HFF-Myc (cell line): ENCODE data around the gene CCDC171.

ENCODE experiments used
- DNase-seq: peaks from one replicate; pipeline ENCODE4 v3.0.0-alpha.2; 2011; ENCODE audit warnings: low read depth; ENCODE audit errors: extremely low read depth
- H3K4me3 ChIP-seq: replicated peaks from 2 replicates; pipeline ENCODE4 v1.5.1; 2011; ENCODE audit warnings: low read depth, mild to moderate bottlenecking, control low read depth, low read length
- CTCF ChIP-seq: IDR thresholded peaks from 2 replicates; pipeline ENCODE4 v1.5.1; 2012; ENCODE audit warnings: mild to moderate bottlenecking, low read depth, low read length, control low read depth; ENCODE audit errors: missing control alignments

Gene CCDC171

GRCh38 chr9:15834541-15834940 is 281.7 kb downstream of the CCDC171 start:
- TF ChIP-seq CTCF = no peak
- no peak overlapping the region for H3K4me3 ChIP-seq
- DNase-seq = peak; percentile 12

- peak; percentile 38 for DNase-seq
- no peak overlapping the region for H3K4me3 ChIP-seq
- peak; percentile 61 for TF ChIP-seq CTCF
Measured at GRCh38 chr9:15837079-15837679, 284.3 kb downstream of the CCDC171 start.

GRCh38 chr9:15842051-15842450 is 289.2 kb downstream of the CCDC171 start:
- no peak for TF ChIP-seq CTCF
- DNase-seq = no peak

GRCh38 chr9:15843316-15843715 is 290.5 kb downstream of the CCDC171 start:
- no peak overlapping the region for H3K4me3 ChIP-seq
- no peak for TF ChIP-seq CTCF
- no peak for DNase-seq

More at GRCh38 chr9:15842051-15842450, 289.2 kb downstream of the CCDC171 start:
- no peak overlapping the region for H3K4me3 ChIP-seq

DNA sequence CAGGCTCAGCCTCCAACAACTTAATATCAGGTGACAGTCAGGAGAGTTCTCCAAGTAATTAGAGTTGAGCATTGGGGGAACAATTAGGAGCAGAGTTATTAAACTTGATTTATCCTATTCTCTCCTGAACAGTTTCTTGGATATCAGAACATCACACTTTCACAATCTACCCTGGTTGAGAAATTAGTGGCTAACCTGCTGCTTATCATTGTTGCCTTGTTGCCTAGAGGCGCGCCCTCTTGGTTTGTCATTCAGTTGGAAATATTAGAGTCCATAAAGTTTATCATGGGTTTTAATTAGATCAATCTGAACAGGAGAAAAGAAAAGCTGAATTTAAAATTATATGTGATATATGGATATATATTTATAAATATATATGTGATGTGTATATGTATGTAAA is 291.1 kb downstream of the CCDC171 start:
- no peak for DNase-seq
- TF ChIP-seq CTCF = no peak
- no peak overlapping the region for H3K4me3 ChIP-seq

GRCh38 chr9:15846611-15847010 is 293.8 kb downstream of the CCDC171 start:
- TF ChIP-seq CTCF = no peak
- no peak for DNase-seq
- H3K4me3 ChIP-seq = no peak overlapping the region

GRCh38 chr9:15849871-15850270 is 297.0 kb downstream of the CCDC171 start:
- H3K4me3 ChIP-seq = no peak overlapping the region
- TF ChIP-seq CTCF = no peak
- no peak for DNase-seq
